ENCODE results near the gene ZNF485. TPM values are rescaled to one million over a fixed set of nuclear protein-coding genes. Genes with fewer than 3 reads are reported as not detected.
A peak's percentile ranks its signal among the peaks of the same experiment; 100 is the strongest.
"Not testable (repeated sequence)": the region's sequence is repeated elsewhere in the genome, so short reads cannot be mapped to it uniquely, and the experiment has no call there.

The ZNF485 gene
- total and polyA plus RNA-seq, 5 donors, result 1.2 to 2.6 (median 2.0) TPM

- ATAC-seq (no peak), DNase-seq (no peak)
- no peak overlapping the region for H3K27ac ChIP-seq (ENCODE audit: low read length)
- WGBS, result 94% methylated on average over 5 of the region's 5 CpGs
- no peaks in the 10 kb centered on the region for H3K27me3 ChIP-seq (ENCODE audit: control insufficient read depth, insufficient read depth)
- no peaks in the 10 kb centered on the region for H3K9me3 ChIP-seq (ENCODE audit: control insufficient read depth, low read length)
- no peaks in the 10 kb centered on the region for H3K4me1 ChIP-seq (ENCODE audit: control insufficient read depth, insufficient read depth, low read length)
- intact Hi-C loops (cut with DNase I), result no loop called here
- H3K4me3 ChIP-seq (ENCODE audit: low read length), result no peak overlapping the region
Observed at GRCh38 chr10:43585046-43585445, 21.2 kb upstream of the ZNF485 start.

GRCh38 chr10:43585981-43586729 is 20.1 kb upstream of the ZNF485 start:
- ATAC-seq, result no peak
- no peak for DNase-seq
- no peaks in the 10 kb centered on the region for H3K4me1 ChIP-seq (ENCODE audit: control insufficient read depth, insufficient read depth, low read length)
- H3K27ac ChIP-seq (ENCODE audit: low read length), result no peak overlapping the region
- H3K9me3 ChIP-seq (ENCODE audit: control insufficient read depth, low read length), result no peaks in the 10 kb centered on the region
- no peaks in the 10 kb centered on the region for H3K27me3 ChIP-seq (ENCODE audit: control insufficient read depth, insufficient read depth)
- 78% methylated on average over 9 of the region's 9 CpGs for WGBS
- intact Hi-C loops (cut with DNase I), result no loop called here
- H3K4me3 ChIP-seq (ENCODE audit: low read length), result no peak overlapping the region

GRCh38 chr10:43586730-43587115 is 19.5 kb upstream of the ZNF485 start:
- H3K4me3 ChIP-seq (ENCODE audit: low read length); ATAC-seq; DNase-seq; H3K27ac ChIP-seq (ENCODE audit: low read length); H3K27me3 ChIP-seq (ENCODE audit: control insufficient read depth, insufficient read depth); intact Hi-C loops (cut with DNase I); H3K9me3 ChIP-seq (ENCODE audit: control insufficient read depth, low read length); H3K4me1 ChIP-seq (ENCODE audit: control insufficient read depth, insufficient read depth, low read length): not testable (repeated sequence)
- WGBS, result 90% methylated on average over 3 of the region's 3 CpGs

GRCh38 chr10:43591303-43591904 is 14.8 kb upstream of the ZNF485 start:
- DNase-seq (no peak), ATAC-seq (no peak)
- H3K4me1 ChIP-seq (ENCODE audit: control insufficient read depth, insufficient read depth, low read length), result peaks cover 3% of the 10 kb centered on the region
- H3K27me3 ChIP-seq (ENCODE audit: control insufficient read depth, insufficient read depth), result no peaks in the 10 kb centered on the region
- H3K4me3 ChIP-seq (ENCODE audit: low read length), result no peak overlapping the region
- WGBS, result 86% methylated on average over 5 of the region's 5 CpGs
- no peak overlapping the region for H3K27ac ChIP-seq (ENCODE audit: low read length)
- H3K9me3 ChIP-seq (ENCODE audit: control insufficient read depth, low read length), result peaks cover 3% of the 10 kb centered on the region
- intact Hi-C loops (cut with DNase I), result no loop called here

GRCh38 chr10:43594944-43595589 is 11.2 kb upstream of the ZNF485 start:
- Histone ChIP-seq H3K4me1 (ENCODE audit: control insufficient read depth, insufficient read depth, low read length) (peaks cover 3% of the 10 kb centered on the region), H3K27ac (ENCODE audit: low read length) (no peak overlapping the region), H3K4me3 (ENCODE audit: low read length) (peak overlapping the region; percentile 52), H3K9me3 (ENCODE audit: control insufficient read depth, low read length) (peaks cover 3% of the 10 kb centered on the region), H3K27me3 (ENCODE audit: control insufficient read depth, insufficient read depth) (no peaks in the 10 kb centered on the region)
- DNase-seq (peak in 1 of 3 donors; percentile 37), ATAC-seq (peak; percentile 40 to 60)
- 12% methylated on average over 8 of the region's 8 CpGs for WGBS
- intact Hi-C loops (cut with DNase I), result no loop called here

DNA sequence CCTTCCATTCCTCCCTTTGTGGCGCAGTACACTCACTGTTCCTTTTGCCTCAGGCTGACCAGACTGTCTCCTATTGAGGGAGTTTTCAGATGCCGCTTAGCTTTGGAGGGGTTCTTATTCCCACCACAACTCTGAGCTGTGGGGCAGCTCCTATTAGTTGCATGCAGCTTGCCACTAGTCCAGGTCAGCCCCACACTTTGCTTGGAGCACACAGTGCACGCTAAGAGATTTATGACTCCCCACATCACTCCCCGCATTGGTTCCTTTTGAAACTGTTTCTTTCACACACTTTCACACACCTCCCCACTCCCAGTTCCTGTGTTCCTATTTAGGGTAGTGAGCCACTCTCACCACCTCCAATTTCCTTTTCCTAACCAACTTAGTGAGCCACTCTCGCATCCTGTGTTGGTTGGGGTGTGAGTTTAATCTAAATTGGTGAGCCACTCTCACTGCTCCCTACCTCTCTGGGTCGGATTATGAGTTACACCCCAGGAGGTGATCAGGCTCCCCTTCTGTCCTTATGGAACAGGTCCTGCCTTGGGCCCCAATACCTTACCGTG is 10.4 kb upstream of the ZNF485 start:
- peaks cover 3% of the 10 kb centered on the region for H3K4me1 ChIP-seq (ENCODE audit: control insufficient read depth, insufficient read depth, low read length)
- no peak overlapping the region for H3K27ac ChIP-seq (ENCODE audit: low read length)
- WGBS, result 69% methylated on average over 7 of the region's 7 CpGs
- H3K27me3 ChIP-seq (ENCODE audit: control insufficient read depth, insufficient read depth), result no peaks in the 10 kb centered on the region
- no peak for DNase-seq
- peak; percentile 30 to 31 for ATAC-seq
- H3K9me3 ChIP-seq (ENCODE audit: control insufficient read depth, low read length), result peaks cover 3% of the 10 kb centered on the region
- intact Hi-C loops (cut with DNase I), result no loop called here
- no peak overlapping the region for H3K4me3 ChIP-seq (ENCODE audit: low read length)

- no peak overlapping the region for H3K4me3 ChIP-seq (ENCODE audit: low read length)
- peaks cover 3% of the 10 kb centered on the region for H3K4me1 ChIP-seq (ENCODE audit: control insufficient read depth, insufficient read depth, low read length)
- no peaks in the 10 kb centered on the region for H3K27me3 ChIP-seq (ENCODE audit: control insufficient read depth, insufficient read depth)
- no peak for ATAC-seq
- 82% methylated on average over 4 of the region's 4 CpGs for WGBS
- intact Hi-C loops (cut with DNase I), result no loop called here
- no peaks in the 10 kb centered on the region for H3K9me3 ChIP-seq (ENCODE audit: control insufficient read depth, low read length)
- DNase-seq, result no peak
- H3K27ac ChIP-seq (ENCODE audit: low read length), result no peak overlapping the region
Observed at GRCh38 chr10:43596546-43596945, 9.7 kb upstream of the ZNF485 start.

DNA sequence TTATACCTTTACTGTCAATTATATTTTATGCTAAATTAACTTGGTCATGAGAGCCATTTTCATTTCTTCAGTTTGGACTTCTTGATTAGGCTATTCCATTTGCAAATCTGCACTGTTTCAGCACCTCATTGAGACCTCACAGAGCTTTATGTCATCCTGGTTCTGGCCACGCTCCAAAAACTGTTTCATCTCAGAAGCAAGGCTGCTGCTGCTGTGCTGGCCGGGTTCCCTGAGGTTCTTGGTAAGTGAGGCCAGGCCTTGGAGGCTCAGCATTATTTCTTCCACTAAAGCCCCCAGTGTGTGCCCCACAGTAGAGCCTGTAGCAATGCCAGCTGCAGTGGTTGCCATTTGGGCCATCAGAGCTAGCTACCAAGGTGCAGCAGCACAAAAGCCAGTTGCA is 7.8 kb upstream of the ZNF485 start:
- no peak overlapping the region for H3K27ac ChIP-seq (ENCODE audit: low read length)
- no peaks in the 10 kb centered on the region for H3K27me3 ChIP-seq (ENCODE audit: control insufficient read depth, insufficient read depth)
- peaks cover 3% of the 10 kb centered on the region for H3K4me1 ChIP-seq (ENCODE audit: control insufficient read depth, insufficient read depth, low read length)
- no peak overlapping the region for H3K4me3 ChIP-seq (ENCODE audit: low read length)
- no peaks in the 10 kb centered on the region for H3K9me3 ChIP-seq (ENCODE audit: control insufficient read depth, low read length)
- 48% methylated on average over 2 of the region's 2 CpGs for WGBS
- no peak for DNase-seq
- no peak for ATAC-seq
- intact Hi-C loops (cut with DNase I), result no loop called here

- intact Hi-C loops (cut with DNase I), result no loop called here
- DNase-seq (no peak), ATAC-seq (no peak)
- peaks cover 3% of the 10 kb centered on the region for H3K4me1 ChIP-seq (ENCODE audit: control insufficient read depth, insufficient read depth, low read length)
- H3K27ac ChIP-seq (ENCODE audit: low read length), result no peak overlapping the region
- no peaks in the 10 kb centered on the region for H3K9me3 ChIP-seq (ENCODE audit: control insufficient read depth, low read length)
- H3K4me3 ChIP-seq (ENCODE audit: low read length), result no peak overlapping the region
- 57% methylated on average over 2 of the region's 2 CpGs for WGBS
- H3K27me3 ChIP-seq (ENCODE audit: control insufficient read depth, insufficient read depth), result no peaks in the 10 kb centered on the region
Observed at GRCh38 chr10:43599333-43599732, 6.9 kb upstream of the ZNF485 start.

GRCh38 chr10:43601576-43601975 is 4.7 kb upstream of the ZNF485 start:
- WGBS, result 88% methylated on average over 6 of the region's 6 CpGs
- not testable (repeated sequence) for ATAC-seq

DNA sequence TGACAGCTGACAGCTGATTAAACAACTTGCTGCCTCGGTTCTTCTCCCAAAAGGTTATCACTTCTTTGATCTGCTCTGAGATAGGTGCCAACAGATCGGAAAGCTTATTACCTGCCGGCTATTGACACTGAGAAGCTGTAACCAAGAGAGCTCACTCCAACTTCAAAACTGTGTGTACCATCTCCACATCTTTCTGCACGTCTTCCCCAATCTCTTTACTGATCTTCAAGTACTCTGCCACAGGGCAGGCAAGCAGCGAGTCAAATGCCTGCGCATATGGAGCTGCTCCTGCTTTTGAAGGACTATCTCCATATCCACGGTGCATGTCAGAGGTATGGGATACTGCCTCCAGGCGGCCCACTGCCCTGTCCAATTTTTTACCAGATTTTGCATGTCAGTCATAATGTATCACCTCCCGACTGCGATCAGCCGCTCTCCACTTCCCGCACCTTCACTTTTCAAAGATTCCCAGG is 352 bp upstream of the ZNF485 start:
- H3K4me3 ChIP-seq (ENCODE audit: low read length), result peak overlapping the region; percentile 83
- H3K27me3 ChIP-seq (ENCODE audit: control insufficient read depth, insufficient read depth), result no peaks in the 10 kb centered on the region
- H3K9me3 ChIP-seq (ENCODE audit: control insufficient read depth, low read length), result no peaks in the 10 kb centered on the region
- H3K27ac ChIP-seq (ENCODE audit: low read length), result no peak overlapping the region
- intact Hi-C loops (cut with DNase I), result no loop called here
- peak; percentile 37 to 59 for ATAC-seq
- no peaks in the 10 kb centered on the region for H3K4me1 ChIP-seq (ENCODE audit: control insufficient read depth, insufficient read depth, low read length)
- WGBS, result 47% methylated on average over 12 of the region's 12 CpGs
- DNase-seq, result no peak

More at GRCh38 chr10:43601576-43601975, 4.7 kb upstream of the ZNF485 start:
- DNase-seq; H3K4me3 ChIP-seq (ENCODE audit: low read length); H3K9me3 ChIP-seq (ENCODE audit: control insufficient read depth, low read length); H3K27ac ChIP-seq (ENCODE audit: low read length); H3K4me1 ChIP-seq (ENCODE audit: control insufficient read depth, insufficient read depth, low read length); H3K27me3 ChIP-seq (ENCODE audit: control insufficient read depth, insufficient read depth); intact Hi-C loops (cut with DNase I): not testable (repeated sequence)

All from right cardiac atrium (tissue), 5 donors.